ENCODE measurements around the gene WDR62.
"Not testable (repeated sequence)": the region's sequence is repeated elsewhere in the genome, so short reads cannot be mapped to it uniquely, and the experiment has no call there.

Gene WDR62

DNA sequence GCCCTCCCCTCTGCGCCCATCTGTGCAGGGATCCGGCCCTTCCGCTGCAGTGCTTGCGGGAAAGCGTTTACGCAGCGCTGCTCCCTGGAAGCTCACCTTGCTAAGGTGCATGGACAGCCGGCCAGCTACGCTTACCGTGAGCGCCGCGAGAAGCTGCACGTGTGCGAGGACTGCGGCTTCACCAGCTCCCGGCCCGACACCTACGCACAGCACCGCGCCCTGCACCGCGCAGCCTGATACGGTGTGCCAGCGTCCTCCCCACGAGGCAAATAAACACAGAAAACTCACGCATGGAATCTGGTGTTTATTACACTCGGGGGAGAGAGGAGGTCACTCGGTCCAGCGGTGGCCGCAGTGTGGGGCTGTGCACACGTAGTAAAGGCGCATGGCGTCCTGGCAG, 58.7 kb downstream of the WDR62 start:
- DNase-seq, result no peak

DNA sequence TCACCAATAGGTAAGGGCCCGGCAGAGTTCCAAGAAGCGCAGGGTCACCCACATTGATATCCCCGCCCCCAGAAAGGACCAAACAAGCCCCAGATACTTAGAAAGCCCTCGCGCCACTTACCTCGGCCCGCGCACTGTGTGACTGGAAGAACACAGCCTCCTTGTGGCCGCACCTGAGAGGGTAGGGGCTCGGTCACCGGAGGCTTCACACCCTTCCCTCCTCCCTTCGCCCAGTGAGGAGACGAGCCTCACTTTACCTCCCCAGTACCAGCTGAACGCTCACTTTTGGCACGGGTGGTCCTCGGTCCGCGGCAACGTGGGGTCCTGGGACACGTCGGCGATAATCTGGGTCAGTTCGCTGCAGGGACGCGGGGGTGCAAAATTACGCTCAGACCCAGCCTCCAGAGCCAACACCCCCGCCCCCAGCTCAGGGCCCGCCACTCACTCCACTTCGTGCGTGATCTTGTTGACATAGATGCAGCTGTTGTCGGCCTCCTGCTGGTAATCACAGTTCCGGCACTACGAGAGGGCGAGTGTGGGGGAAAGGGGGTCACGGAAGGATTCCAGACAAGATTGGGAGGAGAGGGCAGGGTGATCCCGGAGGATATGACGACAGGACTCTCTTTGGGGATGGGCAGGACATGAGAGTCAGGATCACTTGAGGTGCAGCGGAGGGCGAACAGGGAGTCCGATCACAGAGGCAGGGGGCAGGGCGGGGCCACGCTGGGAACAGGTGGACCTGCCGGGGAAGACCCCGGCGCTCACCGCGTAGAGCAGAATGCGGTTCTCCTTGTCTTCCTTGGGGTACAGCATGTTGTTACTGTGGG, 59.4 kb downstream of the WDR62 start:
- no peak for DNase-seq

DNA sequence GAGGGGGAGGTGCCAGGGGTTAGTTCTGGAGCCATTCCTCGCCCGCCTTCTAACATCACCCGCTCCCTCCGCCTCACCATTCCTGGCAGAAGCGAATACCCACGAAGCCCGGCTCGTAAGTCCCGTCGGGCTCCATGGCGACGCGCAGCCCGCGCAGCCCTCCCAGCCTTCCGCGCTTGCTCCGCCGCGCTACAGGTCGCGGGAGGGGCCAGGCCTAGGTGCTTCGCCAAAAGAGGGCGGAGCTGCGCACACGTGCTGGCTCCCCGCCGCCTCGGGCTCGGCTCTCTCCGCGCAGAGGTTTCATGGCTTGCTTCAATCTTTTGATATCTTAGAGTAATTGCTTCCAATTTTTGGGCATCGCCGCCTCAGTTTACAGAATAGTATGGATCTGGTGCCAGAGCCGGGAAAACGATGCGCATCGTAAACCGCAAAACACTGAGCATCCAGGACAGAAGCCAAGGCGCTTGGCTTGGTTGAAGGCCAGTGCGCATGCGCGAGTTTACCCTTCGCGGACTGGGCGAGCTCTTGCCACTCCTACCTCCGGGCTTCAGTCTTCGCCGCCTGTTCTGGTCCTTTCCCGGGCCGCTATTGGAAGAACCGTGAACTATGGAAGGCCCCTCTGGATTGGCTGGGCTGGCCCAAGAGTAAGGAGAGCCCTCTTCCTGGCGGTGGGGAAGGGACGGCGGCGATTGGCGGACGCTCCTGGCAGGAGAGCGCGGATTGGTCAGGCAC, 60.2 kb downstream of the WDR62 start, which contains the start of gene POLR2I:
TSS of gene POLR2I (minus strand) at position 155 of the 732 bp plus-strand sequence. CDS start at position 136, 19 bp downstream.
- DNase-seq, result peak; percentile 98

DNA sequence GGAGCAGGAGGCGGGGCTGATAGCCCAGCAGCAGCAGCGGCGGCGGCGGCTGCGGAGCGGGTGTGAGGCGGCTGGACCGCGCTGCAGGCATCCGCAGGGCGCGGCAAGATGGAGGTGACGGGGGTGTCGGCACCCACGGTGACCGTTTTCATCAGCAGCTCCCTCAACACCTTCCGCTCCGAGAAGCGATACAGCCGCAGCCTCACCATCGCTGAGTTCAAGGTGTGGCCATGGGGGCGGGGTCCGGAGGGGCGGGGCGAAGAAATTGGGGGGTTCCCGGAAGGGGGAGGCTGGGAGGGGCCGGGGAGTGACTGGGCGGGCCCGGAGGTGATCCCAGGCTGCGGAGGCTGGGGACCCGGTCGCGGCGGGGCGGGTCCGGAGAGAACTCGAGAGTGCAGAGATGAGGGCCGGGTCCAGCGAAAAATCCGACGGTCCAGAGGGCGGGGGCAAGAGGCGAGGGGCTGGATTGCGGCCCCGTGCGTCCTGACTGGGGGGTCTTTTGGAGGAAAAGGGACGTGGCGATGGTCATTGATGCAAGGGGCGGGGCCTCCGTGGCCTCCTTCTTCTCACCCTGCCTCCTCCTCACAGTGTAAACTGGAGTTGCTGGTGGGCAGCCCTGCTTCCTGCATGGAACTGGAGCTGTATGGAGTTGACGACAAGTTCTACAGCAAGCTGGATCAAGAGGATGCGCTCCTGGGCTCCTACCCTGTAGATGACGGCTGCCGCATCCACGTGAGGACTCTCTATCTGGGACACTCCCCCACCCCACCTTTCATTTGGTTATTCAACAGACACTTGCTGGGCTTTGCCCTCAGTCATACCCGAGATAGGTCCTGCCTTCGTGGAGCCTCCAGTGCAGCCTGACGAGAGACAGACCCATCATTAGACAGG, 61.0 kb downstream of the WDR62 start, which contains the start of gene TBCB:
TSS of gene TBCB (plus strand) at position 16 of the 891 bp plus-strand sequence. CDS start at position 109, 93 bp downstream.
- DNase-seq, result peak; percentile 40

DNA sequence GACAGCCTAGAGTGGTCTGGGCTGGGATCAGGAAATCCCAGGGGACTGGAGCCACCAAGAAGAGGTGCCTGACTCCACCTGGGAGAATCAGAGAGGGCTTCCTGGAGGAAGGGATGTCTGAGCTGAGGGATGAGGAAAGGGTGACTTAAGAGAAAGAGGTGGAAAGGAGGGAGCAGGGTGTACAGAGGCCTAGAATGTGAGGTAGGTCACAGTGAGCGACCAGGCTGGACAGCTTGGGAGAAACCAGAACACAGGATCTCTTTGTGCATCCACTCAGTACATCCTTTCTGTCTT, 61.6 kb downstream of the WDR62 start:
- DNase-seq, result no peak

DNA sequence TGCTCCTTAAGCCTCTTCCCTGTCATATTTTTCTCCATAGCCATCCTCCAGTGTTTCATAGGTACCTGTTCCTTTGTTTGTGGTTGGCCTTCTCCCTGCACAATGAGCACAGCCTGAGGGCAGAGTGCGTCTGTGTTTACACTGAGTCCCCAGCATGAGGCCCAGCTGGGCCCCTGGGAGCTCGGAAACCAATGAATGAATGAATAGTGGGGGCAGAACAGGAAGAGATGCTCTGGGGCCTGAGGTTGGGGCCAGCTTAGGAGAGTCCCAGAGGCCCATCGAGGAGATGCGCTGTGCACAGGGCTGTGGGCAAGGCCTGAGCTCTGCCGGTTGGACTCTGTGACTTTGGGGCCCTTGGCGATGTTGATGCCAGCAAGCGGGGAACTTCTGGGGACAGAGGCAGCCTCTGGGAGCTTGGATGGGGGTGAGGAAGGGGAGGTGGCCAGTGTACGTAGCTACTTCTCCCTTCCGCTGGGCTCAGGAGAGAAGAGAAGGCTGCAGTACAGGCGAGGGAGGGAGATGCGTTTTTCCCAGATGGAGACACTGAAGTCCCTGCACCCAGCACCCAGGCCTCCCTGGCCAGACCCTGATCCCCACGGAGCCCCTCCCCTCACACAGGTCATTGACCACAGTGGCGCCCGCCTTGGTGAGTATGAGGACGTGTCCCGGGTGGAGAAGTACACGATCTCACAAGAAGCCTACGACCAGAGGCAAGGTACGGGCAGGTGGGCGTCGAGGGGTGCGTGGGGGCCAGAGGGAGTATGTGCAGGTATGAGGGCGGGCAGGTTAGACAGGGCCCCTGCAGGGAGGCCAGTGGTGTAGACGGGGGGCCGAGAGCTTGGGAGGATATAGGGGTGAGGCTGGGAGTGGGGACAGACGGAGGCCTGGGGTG, 65.6 kb downstream of the WDR62 start:
- no peak for DNase-seq

- DNase-seq, result no peak
Measured at GRCh38 chr19:36120984-36121358, 66.3 kb downstream of the WDR62 start.

DNA sequence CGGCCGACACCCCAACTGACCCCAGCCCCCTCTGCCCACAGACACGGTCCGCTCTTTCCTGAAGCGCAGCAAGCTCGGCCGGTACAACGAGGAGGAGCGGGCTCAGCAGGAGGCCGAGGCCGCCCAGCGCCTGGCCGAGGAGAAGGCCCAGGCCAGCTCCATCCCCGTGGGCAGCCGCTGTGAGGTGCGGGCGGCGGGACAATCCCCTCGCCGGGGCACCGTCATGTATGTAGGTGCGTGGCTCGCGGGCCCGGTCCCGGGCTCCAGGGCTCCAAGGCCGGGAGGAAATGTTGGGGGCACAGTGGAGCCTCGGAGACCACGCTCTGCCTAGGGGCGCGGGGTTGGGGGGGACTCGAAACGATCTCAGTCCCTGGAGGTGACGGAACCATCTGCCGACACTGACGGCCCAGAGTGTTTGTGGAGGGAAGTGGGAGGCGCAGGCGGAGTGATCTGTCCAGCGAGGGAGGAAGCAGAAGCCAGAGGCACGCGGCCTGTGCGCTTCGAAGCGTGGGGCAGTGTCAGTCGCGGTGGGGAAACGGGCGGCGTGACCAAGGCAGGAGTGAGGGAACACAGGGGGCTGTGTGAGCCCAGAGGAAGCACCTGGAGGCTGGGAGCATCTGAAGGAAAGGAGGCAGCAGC, 66.9 kb downstream of the WDR62 start:
- no peak for DNase-seq

DNA sequence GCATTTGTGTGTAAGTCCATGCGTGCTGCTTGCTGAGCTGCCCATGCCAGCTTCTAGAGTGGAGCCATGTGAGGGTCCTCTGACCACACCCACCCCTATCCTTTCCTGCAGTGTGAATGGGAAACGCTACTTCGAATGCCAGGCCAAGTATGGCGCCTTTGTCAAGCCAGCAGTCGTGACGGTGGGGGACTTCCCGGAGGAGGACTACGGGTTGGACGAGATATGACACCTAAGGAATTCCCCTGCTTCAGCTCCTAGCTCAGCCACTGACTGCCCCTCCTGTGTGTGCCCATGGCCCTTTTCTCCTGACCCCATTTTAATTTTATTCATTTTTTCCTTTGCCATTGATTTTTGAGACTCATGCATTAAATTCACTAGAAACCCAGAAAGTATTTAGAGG, 70.9 kb downstream of the WDR62 start:
- DNase-seq, result no peak

- DNase-seq, result no peak
Measured at GRCh38 chr19:36128392-36128736, 73.7 kb downstream of the WDR62 start.

- not testable (repeated sequence) for DNase-seq
Measured at GRCh38 chr19:36131221-36131620, 76.5 kb downstream of the WDR62 start.

DNA sequence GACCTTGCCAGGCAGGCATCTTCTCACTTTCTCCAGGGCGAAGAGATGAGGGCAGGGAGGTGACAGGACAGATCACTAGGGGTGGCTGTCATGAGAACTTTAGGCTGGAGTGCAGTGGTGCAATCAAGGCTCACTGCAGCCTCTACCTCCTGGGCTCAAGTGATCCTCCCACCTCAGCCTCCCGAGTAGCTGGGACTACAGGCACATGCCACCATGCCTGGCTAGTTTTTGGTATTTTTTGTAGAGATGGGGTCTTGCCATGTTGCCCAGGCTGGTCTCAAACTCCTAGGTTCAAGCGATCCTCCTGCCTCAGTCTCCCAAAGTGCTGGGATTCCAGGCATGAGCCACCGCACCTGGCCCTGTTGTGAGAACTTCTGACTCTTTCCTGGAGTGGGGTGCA, 80.2 kb downstream of the WDR62 start:
- not testable (repeated sequence) for DNase-seq

DNA sequence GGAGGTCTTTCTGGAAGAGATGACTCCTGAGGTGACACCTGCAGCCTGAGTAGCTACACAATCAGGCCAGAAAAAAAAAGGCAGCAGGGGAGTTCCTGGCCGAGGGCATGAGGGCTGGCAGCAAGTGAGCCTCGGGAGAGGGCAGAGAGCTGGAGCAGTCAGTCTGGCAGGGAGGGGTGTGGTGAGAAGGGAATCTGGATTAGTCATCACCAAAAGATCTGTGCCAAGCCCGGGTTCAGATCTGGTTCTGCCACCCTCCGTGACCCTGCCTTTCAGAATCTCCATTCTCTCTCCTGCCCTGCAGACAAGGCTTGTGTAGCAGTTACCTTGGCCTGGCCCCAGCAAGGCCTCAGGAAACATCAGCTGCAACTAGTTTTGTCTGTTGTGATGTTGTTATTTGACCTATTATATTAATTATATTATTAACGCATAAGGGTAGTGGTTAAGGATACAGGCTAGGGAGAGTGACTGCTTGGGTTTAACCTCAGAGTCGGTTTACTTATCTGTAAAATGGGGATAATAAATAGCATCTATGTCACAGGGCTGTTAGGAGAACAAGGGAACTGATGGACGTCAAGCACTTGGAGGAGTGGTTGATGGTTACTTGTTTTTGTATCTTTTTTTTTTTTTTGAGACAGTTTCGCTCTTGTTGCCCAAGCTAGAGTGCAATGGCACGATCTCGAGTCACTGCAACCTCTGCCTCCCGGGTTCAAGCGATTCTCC, 82.4 kb downstream of the WDR62 start:
- peak; percentile 42 for DNase-seq

GRCh38 chr19:36139120-36139472, 84.4 kb downstream of the WDR62 start:
- DNase-seq, result no peak

DNA sequence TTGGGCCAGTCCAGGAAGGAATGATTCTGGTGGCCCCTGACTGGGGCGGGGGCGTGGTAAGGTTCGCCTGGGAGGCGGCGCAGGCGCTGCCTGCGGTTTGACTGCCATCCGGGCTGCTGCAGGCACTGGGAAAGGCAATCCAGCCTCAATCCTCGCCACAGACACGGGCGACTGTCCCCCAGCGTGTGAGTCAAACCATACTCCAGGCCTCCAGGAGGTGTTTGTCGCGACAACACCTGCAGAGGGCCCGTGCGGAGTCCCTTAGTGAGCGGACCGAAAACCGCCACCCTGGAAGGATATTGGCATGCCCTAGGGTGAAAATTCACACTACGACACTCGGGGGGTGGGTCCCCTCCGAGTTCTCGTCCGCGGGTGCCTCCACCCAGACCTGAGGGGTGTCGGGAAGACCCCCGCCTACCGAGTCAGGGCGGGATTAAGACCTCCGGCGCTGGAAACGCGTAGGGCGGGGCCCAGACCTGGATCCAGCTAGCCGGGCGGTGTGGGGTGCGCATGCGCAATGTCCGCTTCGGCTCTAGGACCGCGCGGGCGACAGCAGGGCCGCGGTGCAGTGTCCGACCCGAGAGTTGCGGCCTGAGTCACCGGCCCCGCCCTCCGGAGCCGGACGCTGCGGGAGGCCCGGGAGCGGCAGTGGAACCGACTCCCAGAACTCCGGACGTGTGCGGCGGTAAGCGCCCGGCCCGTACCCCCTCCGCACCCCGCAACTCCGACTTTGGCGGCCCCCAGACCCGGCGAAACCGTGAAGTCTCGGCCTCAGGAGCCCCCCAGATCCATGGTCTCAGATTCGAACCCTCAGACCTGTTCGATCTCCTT, 85.0 kb downstream of the WDR62 start, which contains the start of gene CAPNS1:
TSS of gene CAPNS1 (plus strand) at position 594 of the 831 bp plus-strand sequence. CDS start 946 bp downstream, outside the sequence.
- DNase-seq, result peak; percentile 86

- DNase-seq, result peak; percentile 70
Measured at GRCh38 chr19:36140304-36141038, 85.8 kb downstream of the WDR62 start.

DNA sequence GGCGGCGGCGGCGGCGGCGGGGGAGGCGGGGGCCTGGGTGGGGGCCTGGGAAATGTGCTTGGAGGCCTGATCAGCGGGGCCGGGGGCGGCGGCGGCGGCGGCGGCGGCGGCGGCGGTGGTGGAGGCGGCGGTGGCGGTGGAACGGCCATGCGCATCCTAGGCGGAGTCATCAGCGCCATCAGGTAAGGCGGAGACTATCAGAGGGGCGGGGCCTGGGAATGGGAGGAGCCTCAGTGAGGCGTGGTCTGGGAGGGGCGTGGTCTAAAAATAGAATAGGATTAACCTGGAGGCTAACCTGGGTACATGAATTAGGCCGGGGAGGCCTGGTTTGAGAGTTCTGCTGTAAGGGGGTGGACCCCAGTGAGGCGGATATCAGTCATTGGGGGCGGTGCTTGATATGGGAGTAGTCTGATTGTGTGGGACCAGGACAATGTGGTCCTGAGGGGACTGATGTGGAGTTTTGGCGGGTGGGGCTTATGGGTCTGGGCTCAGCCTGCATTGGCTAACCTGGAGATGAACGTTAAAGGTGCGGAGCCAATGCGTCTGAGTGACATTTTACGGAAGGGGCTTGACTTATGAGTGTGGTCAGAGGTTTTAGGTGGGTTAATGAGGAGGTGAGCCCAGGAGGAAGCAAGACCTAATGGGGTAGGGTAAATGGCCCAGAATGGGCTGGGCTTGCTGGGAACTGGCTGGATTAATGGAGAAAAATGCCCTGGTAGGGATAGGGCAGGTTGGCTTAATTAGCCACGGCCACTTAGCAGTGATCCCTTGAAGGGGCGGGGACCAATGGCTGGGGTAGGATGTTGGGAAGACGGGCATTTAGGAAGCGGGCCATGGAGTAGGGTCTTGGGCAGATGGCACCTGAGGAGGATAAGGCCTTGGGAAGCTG, 86.6 kb downstream of the WDR62 start:
- DNase-seq, result peak; percentile 70

- DNase-seq, result no peak
Measured at GRCh38 chr19:36142046-36142445, 87.3 kb downstream of the WDR62 start.
